Kidney epithelial cell (primary cell): Measurements from ENCODE around the gene CDPF1. TPM values are rescaled to one million over a fixed set of nuclear protein-coding genes. Genes with fewer than 3 reads are reported as not detected.

Source experiments
- DNase-seq: peaks from one replicate; pipeline ENCODE4 v3.0.0-alpha.2; 2010; ENCODE audit warnings: low read depth
- H3K27me3 ChIP-seq: 2 replicates; pipeline ENCODE4 v1.6.0; 2011; ENCODE audit warnings: low read length; ENCODE audit not compliant: control insufficient read depth, insufficient read depth
- H3K36me3 ChIP-seq: 2 replicates; pipeline ENCODE4 v1.5.1; 2011; ENCODE audit warnings: low read length; ENCODE audit not compliant: control insufficient read depth, insufficient read depth
- H3K4me3 ChIP-seq: 2 replicates; pipeline ENCODE4 v1.5.1; 2011; ENCODE audit warnings: low read depth, mild to moderate bottlenecking, control low read depth, low read length
- CTCF ChIP-seq: IDR thresholded peaks from 2 replicates; pipeline ENCODE4 v1.5.1; 2011; ENCODE audit warnings: mild to moderate bottlenecking, moderate library complexity, low read length, control low read depth, inconsistent platforms; ENCODE audit not compliant: insufficient read depth, poor library complexity, severe bottlenecking
- total RNA-seq: library from RNA; depleted of rRNA; stranded (reverse); fragments of >200 nt; gene quantifications from 2 replicates; pipeline ENCODE4 v1.2.3, GENCODE V29; 2015

The CDPF1 gene
- total RNA-seq, 1 donor from 2014 or later = 27.9 TPM

GRCh38 chr22:46251266-46251665 lies 1.2 kb upstream of the CDPF1 start:
- H3K27me3 ChIP-seq = no peaks in the 10 kb centered on the region
- DNase-seq = no peak
- TF ChIP-seq CTCF = no peak
- H3K4me3 ChIP-seq = peak overlapping the region; percentile 81
- no peaks in the 10 kb centered on the region for H3K36me3 ChIP-seq

DNA sequence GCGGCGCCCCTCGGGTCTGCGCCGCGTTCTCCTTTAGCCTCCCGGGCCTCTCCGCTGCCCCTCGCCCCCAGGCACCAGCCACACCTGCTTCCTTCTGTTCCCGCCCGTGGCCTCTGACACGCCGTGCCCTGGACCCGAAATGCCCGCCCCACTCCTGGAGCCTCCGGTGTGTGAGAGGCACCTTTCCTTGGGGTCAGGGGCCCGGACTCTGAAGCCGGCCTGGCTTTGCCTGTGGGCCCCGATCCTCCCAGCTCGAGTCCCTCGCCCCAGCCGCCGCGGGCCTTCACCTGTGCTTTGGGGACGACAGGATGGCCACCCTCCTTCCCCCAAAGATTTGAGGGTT lies 661 bp upstream of the CDPF1 start:
- DNase-seq = no peak
- Histone ChIP-seq H3K36me3 (no peaks in the 10 kb centered on the region), H3K27me3 (no peaks in the 10 kb centered on the region), H3K4me3 (peak overlapping the region; percentile 81)
- TF ChIP-seq CTCF = no peak

- no peak overlapping the region for H3K4me3 ChIP-seq
- no peak for DNase-seq
- no peaks in the 10 kb centered on the region for H3K36me3 ChIP-seq
- no peak for TF ChIP-seq CTCF
- no peaks in the 10 kb centered on the region for H3K27me3 ChIP-seq
Observed at GRCh38 chr22:46247443-46247975, 2.6 kb downstream of the CDPF1 start.

GRCh38 chr22:46246178-46246577 lies 3.9 kb downstream of the CDPF1 start:
- Histone ChIP-seq H3K4me3 (no peak overlapping the region), H3K27me3 (no peaks in the 10 kb centered on the region), H3K36me3 (no peaks in the 10 kb centered on the region)
- TF ChIP-seq CTCF = no peak
- DNase-seq = no peak

DNA sequence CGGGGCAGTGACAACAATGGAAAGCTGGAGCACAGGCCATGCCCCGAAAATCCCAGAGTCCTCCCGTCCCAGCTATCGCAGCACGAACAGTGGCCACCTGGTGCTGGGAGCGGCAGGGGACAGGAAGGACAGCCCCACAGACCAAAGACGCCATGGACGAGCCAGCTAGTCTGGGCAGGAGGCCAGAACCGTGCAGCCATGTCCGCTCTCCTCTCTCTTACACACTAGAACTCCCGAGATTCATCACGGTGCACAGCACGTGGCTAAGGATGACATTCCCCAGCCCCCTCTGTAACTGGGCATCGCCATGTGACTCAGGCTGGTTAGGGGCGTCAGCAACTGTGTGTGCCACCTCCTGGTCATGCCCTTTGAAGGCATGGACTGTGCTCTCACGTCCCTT lies 4.6 kb downstream of the CDPF1 start:
- no peak overlapping the region for H3K4me3 ChIP-seq
- DNase-seq = no peak
- no peak for TF ChIP-seq CTCF
- no peaks in the 10 kb centered on the region for H3K27me3 ChIP-seq
- H3K36me3 ChIP-seq = no peaks in the 10 kb centered on the region

DNA sequence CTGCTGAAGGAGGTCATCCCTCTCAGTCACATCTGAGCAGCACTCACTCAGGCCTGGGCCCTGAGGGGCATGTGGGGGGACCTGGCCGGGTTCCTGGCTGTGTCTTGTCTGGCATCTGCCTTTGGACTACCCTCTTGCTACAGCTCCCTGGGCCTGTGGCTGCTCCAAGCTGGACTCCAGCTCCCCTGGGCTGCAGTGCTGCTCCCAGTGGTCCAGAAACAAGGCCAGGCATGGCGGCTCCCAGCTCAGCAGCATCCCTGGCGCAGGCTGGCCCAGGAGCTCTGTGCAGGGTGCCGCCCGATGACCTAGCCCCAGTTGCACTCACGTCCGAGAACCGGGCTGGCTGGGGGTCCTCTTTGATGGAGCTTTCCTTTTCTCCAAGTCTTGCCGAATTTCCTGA lies 5.3 kb downstream of the CDPF1 start:
- DNase-seq = no peak
- Histone ChIP-seq H3K27me3 (no peaks in the 10 kb centered on the region), H3K4me3 (no peak overlapping the region), H3K36me3 (no peaks in the 10 kb centered on the region)
- TF ChIP-seq CTCF = no peak
